ENCODE data around the gene PMAIP1. TPM values are rescaled to one million over a fixed set of nuclear protein-coding genes. Genes with fewer than 3 reads are reported as not detected.

Gene PMAIP1
- total and polyA plus RNA-seq, 7 donors = 0.25 to 2.9 (median 0.89) TPM

GRCh38 chr18:59874166-59874565 is 25.6 kb upstream of the PMAIP1 start:
- ATAC-seq = no peak
- no peak overlapping the region for H3K4me3 ChIP-seq
- no peaks in the 10 kb centered on the region for H3K4me1 ChIP-seq
- WGBS, 3 donors = 82 to 84% (median 82%) methylated on average over 7 of the region's 7 CpGs
- H3K27me3 ChIP-seq (ENCODE audit: insufficient read depth in 3 of 3, low read length in 2 of 3) = no peaks in the 10 kb centered on the region
- H3K9me3 ChIP-seq = no peaks in the 10 kb centered on the region
- no peak for DNase-seq
- TF ChIP-seq CTCF (IDR thresholded peaks at IDR 0.05) = no peak
- H3K36me3 ChIP-seq (ENCODE audit: insufficient read depth in 1 of 2, low read depth in 1 of 2) = no peaks in the 10 kb centered on the region
- H3K27ac ChIP-seq = no peak overlapping the region
- intact Hi-C loops (cut with DNase I) = no loop called here

GRCh38 chr18:59876310-59876626 is 23.5 kb upstream of the PMAIP1 start:
- Histone ChIP-seq H3K4me3 (no peak overlapping the region), H3K27ac (no peak overlapping the region), H3K9me3 (no peaks in the 10 kb centered on the region), H3K27me3 (ENCODE audit: insufficient read depth in 3 of 3, low read length in 2 of 3) (no peaks in the 10 kb centered on the region), H3K4me1 (no peaks in the 10 kb centered on the region), H3K36me3 (ENCODE audit: insufficient read depth in 1 of 2, low read depth in 1 of 2) (no peaks in the 10 kb centered on the region)
- intact Hi-C loops (cut with DNase I) = no loop called here
- DNase-seq = no peak
- TF ChIP-seq CTCF (IDR thresholded peaks at IDR 0.05) = no peak
- WGBS, 3 donors = 87 to 92% (median 88%) methylated on average over 3 of the region's 3 CpGs
- ATAC-seq = no peak

- H3K9me3 ChIP-seq = no peaks in the 10 kb centered on the region
- intact Hi-C loops (cut with DNase I) = no loop called here
- H3K36me3 ChIP-seq (ENCODE audit: insufficient read depth in 1 of 2, low read depth in 1 of 2) = no peaks in the 10 kb centered on the region
- H3K27ac ChIP-seq = no peak overlapping the region
- ATAC-seq (no peak), DNase-seq (no peak)
- no peaks in the 10 kb centered on the region for H3K27me3 ChIP-seq (ENCODE audit: insufficient read depth in 3 of 3, low read length in 2 of 3)
- WGBS, 3 donors = 38 to 56% (median 48%) methylated on average over 1 of the region's 1 CpG
- H3K4me1 ChIP-seq = no peaks in the 10 kb centered on the region
- H3K4me3 ChIP-seq = no peak overlapping the region
- no peak for TF ChIP-seq CTCF (IDR thresholded peaks at IDR 0.05)
Measured at GRCh38 chr18:59877361-59877760, 22.4 kb upstream of the PMAIP1 start.

GRCh38 chr18:59878644-59879043 is 21.2 kb upstream of the PMAIP1 start:
- ATAC-seq (no peak), DNase-seq (no peak)
- H3K27ac ChIP-seq = no peak overlapping the region
- no peaks in the 10 kb centered on the region for H3K27me3 ChIP-seq (ENCODE audit: insufficient read depth in 3 of 3, low read length in 2 of 3)
- no peak for TF ChIP-seq CTCF (IDR thresholded peaks at IDR 0.05)
- intact Hi-C loops (cut with DNase I) = no loop called here
- no peaks in the 10 kb centered on the region for H3K9me3 ChIP-seq
- H3K4me3 ChIP-seq = no peak overlapping the region
- H3K36me3 ChIP-seq (ENCODE audit: insufficient read depth in 1 of 2, low read depth in 1 of 2) = no peaks in the 10 kb centered on the region
- 93 to 100% (median 100%) methylated on average over 1 of the region's 1 CpG for WGBS, 3 donors
- H3K4me1 ChIP-seq = no peaks in the 10 kb centered on the region

All from psoas muscle (tissue), 8 donors.